ENCODE data around the gene LDLRAD4.
"Not testable (repeated sequence)": the region's sequence is repeated elsewhere in the genome, so short reads cannot be mapped to it uniquely, and the experiment has no call there.

The LDLRAD4 gene

GRCh38 chr18:13246591-13246990, 28.0 kb downstream of the LDLRAD4 start:
- DNase-seq (ENCODE audit: low read depth in 2 of 2): no peak

DNA sequence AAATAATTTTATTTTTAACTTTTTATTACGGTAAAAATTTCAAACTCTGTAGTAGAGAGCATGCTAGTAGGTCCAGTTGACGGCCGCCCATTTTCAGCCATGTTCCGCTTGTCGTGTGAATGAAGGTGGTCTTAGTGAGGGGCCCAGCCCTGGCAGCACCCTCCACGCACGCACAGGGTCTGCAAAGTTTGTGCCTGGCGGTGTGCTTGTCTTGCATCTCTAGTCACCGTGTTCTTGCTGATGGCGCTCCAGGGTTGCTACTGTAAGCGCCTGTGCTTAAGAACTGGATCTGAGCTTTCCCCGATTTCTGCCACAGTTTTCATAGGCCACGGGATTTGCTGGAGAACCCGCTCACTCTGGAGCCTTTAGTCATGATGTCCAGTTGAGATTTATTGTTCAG, 28.9 kb downstream of the LDLRAD4 start:
- no peak for DNase-seq (ENCODE audit: low read depth in 2 of 2)

DNA sequence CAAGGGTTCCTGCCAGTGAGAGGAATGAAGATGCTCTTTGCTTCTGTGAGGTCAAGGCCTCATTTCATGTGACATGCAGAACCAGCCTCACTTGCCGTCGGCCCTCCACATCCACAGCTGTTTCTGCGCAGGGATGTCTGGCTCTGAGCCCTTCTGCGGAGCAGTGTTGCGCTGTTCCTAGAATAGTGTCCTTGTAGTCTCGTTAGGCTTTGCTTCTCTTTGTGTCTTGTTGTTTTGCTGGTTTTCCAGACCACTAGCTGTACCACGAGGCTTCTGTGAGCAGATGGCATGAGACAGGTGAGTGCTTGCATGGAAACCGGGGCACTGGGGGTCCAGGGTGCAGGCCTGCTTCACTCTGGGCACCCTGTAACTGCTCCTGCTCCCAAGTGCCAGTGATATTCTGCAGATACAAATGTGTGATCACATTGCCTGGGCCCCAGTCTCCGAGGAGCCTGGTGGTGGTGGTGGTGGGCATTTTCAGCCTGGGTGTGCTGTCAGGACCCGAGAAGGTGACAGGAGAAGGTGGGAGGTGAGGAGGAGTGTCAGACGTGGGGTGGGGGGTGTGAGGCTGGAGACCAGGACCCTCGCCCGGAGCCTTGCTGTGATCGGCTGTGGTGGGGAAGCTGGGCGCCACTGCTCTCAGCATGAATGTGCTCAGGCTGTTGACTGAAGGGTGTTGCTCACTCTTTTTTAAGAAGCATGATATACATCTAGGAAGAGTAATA, 34.3 kb downstream of the LDLRAD4 start:
- no peak for DNase-seq (ENCODE audit: low read depth in 2 of 2)

- no peak for DNase-seq (ENCODE audit: low read depth in 2 of 2)
Observed at GRCh38 chr18:13253786-13254688, 35.5 kb downstream of the LDLRAD4 start.

DNA sequence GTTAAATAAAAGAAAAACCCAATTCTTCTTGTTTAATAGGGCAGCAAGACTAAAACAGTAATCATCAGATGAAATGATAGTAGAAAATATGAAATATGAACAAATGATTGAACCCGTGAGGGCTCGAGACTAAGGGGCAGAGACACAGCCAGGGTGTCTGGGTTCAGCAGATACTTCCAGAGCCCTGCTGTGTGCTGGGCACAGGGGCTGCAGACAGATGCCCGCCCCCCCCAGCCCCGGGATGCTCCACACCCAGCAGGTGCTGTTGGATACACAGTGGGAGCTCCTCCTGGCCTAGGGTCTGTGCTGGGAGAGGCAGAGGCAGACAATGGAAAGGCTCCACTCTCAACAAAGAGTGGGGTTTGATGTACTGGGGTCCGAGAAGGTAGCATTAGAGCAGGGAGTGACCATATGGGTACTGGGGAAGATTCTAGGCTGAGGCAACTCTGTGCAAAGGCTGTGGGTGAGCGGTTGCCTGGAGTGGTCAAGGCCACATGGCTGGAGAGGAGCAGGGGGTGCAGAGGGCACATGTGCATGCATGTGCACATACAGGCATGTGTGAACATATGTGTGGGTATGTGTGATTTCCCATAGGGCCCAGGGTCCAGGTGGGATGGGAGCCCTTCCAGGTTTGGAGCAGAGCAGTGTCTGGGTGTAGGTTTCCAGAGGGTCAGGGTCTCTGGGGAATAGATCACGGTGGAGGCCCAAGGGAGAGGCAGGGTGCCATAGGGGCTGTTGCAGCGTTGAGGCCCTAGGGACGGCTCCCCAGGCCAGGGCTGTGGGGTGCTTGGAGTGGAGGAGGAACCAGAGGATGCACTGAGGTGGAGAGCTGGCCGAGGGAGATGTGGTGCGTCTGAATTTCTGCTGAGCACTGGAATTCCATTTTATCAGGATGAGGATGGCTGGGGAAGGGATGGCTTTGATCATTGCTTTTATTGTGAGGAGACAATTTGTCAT, 36.7 kb downstream of the LDLRAD4 start:
- no peak for DNase-seq (ENCODE audit: low read depth in 2 of 2)

DNA sequence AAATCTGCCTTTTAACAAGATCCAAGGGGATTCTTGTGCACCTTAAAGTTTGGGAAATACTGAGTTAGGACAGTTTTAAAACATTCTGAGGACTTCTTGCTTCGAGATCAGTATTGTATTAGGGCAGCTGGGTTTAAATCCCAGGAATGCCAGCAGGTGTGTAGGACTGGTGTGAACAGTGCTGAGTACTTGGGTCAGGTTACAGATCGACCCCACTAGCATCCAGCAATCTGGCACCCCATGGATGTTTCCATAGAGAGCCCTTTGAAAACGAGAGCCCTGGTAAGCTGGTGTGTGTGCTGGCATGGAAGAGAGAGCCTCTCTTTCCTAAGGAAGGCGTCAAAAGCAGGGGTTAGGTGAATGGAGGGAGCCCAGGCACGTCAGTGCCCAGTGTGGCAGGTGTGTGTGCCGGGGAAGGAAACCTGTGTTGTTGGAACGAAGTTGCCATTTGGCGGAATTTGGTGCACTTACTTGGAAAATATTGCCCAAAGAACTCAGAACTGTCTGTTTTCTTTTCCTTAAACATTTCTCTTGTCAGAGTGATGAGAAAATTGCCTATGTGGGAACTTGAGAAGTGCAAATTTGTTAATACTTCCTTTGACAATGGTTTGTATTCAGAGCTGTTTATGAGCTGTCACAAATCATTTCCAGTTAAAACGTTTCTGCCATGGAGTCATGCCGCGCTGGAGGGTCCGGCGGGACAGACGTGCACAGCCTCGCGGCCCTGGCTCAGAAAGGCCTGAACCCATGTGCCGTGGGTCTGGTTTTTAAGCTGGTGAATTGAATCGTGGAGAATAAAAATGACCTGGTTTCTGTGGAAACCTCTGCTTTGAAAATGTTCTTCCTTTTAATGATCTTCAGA, 38.1 kb downstream of the LDLRAD4 start:
- no peak for DNase-seq (ENCODE audit: low read depth in 2 of 2)

- no peak for DNase-seq (ENCODE audit: low read depth in 2 of 2)
Observed at GRCh38 chr18:13257361-13257980, 38.9 kb downstream of the LDLRAD4 start.

DNA sequence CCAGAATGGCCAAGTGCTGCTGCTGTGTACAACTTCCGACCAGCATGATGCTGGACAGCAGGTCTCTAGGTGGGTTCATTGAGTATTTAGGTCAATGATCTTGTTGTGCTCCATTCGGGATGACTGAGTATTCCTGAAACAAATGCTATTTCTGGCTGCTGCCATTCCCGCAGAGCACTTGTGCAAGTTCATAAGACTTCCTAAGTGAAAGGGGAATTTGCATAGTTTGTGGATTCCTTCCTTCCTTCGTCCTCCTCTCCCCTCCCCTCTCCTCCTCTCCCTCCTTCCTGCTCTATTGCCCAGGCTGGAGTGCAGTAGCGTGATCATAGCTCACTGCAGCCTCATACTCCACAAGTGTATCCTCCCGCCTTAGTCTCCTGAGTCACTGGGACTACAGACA, 40.4 kb downstream of the LDLRAD4 start:
- DNase-seq (ENCODE audit: low read depth in 2 of 2): no peak

DNA sequence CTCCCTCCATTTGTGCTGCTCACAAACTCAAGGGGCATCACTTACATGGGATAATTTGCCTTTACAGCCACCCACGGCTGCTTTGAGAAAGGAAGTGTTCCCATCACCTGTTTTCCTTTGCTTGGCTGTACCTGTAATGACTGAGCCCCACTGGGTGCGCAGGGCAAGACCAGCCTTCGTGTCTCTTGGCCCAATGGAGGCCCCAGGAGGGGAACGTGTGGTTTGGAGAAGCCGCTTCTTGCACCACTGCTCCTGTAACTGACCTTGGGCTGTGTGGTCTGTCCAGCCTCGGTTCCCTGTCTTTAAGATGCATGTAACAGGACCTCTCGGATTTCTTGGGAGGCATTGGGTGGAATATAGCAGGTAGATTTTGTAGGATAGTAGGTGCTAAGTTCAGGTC, 41.1 kb downstream of the LDLRAD4 start:
- DNase-seq (ENCODE audit: low read depth in 2 of 2): no peak

DNA sequence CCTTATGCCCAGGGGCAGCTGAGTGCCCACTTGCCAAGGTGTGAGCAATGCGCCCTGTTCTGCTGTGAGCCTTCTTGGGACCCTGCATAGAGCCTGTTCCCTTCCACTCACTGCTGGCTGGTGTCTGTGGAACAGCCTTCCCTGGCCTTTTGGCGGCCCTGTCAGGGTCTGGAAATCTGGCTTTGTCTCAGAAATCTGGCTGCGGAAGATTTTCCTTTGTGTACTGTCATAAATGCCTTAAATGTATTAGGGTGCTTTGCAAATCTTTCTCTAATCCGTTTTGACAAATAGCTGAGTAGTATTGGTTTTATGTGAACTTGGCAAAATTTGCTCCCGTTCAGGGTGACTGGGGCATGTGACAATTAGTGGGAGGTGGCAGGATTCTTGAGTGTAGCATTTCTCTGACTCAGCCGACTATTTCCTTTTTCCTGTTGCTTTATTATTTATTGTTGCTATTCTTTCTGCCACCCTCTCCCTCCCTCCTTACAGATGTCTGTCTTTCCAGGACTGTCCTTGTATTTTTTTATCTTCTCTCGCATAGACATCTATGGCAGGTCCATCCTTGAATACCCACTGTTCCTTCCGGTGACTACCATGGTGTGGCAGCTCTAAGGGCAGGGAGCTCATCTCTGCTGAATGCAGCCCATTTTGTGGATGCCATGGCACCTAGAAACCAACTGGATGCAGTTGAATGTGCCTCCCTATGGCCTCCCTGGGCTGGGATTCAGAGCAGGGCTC, 41.8 kb downstream of the LDLRAD4 start:
- DNase-seq (ENCODE audit: low read depth in 2 of 2): no peak

- no peak for DNase-seq (ENCODE audit: low read depth in 2 of 2)
Observed at GRCh38 chr18:13260935-13261640, 42.5 kb downstream of the LDLRAD4 start.

GRCh38 chr18:13261661-13262357, 43.2 kb downstream of the LDLRAD4 start:
- DNase-seq (ENCODE audit: low read depth in 2 of 2): no peak

GRCh38 chr18:13262358-13262680, 43.8 kb downstream of the LDLRAD4 start:
- DNase-seq (ENCODE audit: low read depth in 2 of 2): not testable (repeated sequence)

DNA sequence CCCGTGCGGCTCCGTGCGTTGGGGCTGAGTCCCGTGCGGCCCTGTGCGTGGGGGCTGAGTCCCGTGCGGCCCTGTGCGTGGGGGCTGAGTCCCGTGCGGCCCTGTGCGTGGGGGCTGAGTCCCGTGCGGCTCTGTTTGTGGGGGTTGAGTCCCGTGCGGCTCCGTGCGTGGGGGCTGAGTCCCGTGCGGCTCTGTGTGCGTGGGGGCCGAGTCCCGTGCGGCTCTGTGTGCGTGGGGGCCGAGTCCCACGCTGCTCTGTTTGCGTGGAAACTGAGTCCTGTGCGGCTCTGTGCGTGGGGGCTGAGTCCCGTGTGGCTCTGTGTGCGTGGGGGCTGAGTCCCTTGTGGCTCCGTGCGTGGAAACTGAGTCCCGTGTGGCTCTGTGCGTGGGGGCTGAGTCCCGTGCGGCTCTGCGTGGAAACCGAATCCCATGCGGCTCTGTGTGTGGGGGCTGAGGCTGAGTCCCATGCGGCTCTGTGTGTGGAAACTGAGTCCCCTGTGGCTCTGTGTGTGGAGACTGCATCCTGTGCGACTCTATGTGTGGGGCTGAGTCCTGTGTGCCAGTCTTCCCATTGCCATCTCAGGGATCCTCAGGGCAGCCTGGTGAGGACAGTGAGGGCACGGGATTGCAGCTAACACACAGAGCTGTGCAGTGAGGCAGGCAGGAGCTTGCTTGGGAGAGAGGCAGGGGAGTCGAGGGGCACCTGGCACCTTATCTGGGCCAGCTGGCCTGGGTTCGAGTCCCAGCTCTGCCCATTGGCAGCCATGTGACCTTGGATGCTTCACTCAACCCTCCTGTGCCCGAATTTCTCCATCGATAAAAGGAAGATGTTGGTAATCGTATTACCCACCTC, 44.5 kb downstream of the LDLRAD4 start:
- DNase-seq (ENCODE audit: low read depth in 2 of 2): no peak

DNA sequence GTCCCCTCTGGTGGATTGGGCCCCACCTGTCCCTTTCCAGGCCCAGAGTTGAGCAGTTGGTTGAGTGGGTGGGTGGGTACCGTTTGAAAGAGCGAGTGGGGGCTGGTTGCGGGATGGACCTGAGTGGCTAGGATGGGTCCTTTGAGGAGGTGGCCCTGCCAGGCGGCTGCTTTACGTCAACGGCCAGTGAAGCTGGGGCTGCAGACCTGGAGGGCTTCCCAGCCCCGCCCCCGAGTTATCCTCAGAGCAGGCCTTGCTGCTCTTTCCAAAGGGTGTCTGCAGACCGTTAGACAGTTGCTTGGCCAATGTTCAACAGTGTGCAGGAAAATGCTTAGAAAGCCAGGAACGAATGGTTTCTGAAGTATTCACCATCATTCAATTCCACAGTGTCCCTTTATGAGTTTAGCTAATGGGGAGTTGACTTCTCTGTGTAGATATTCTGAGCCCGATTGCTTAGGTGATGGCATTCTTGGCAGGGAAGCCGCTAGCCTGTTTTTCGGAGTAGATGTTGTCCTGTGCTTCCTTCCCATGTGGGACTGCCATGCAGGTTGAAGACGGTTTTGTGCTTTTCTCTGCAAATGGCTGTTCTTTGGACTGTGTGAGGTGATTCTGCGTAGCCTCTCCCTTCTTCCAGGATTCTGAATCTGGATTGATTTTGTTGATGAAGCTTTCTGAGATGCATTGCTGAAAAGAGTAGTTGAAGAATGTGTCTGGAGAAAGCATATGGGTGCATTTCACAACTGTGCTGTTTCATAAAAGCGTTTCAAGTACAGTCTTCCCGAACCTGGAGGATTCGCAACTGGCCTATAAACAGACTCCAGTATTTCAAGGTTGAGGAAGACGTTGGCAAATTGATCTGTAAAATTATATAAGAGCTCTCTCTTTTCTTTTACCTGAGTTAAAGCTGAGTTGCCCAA, 45.8 kb downstream of the LDLRAD4 start:
- DNase-seq (ENCODE audit: low read depth in 2 of 2): no peak

DNA sequence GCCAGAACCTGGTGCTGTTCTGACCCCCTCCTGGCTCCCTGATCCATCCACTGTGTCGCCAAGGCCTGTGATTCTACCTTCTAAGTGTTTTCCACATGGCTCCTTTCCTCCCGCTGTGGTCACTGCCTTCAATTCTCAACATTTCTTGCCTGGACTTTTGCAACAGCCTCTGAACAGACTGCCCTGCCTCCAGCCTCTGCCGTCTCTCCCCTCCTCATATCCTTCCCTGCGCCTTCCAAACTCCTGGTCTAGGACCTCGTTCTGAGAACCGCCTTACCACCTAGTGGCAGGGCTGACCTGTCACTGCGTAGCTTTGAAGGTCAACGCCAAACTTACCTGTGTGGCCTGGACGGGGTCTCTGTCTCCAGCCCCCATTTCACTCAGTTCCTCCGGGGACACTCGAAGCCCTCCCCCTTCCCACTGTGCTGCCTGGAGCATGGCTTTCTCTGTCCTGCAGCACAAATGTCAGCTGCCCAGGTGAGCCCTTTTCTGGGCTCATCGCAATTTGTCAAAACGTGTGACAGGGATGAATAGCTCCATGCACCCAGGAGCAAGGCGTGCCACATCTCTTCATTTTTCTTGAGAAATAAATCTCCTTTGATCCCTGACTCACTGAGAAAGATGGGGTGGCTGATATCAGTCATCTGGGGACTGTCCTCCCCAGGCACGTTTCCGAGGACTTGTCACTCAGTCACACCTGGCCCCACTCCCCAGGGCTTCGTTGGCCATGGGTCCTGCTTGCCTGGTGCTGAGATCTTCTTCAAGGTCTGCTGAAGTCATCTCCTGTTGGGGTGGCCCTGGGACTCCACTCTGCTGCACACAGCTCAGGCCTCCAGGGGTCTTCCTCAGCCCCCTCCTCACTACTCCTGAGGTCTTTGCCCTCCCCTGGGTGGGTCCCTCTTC, 46.7 kb downstream of the LDLRAD4 start:
- DNase-seq (ENCODE audit: low read depth in 2 of 2): no peak
